SK-N-DZ (cell line): ENCODE data around the gene IL18. TPM values are rescaled to one million over a fixed set of nuclear protein-coding genes. Genes with fewer than 3 reads are reported as not detected.
"Not testable (repeated sequence)": the region's sequence is repeated elsewhere in the genome, so short reads cannot be mapped to it uniquely, and the experiment has no call there.

Experiments
- DNase-seq: peaks from one replicate; pipeline ENCODE4 v3.0.0-alpha.2; 2015; ENCODE audit warnings: low spot score
- polyA plus RNA-seq, 2 experiments: library from polyadenylated mRNA; depleted of rRNA; stranded (reverse); fragments of >200 nt; gene quantifications; 2 replicates each; pipeline ENCODE4 v1.2.3, GENCODE V29; 2014

IL18 gene
- polyA plus RNA-seq (2014; cell fraction: cytosol; rRNA removed), result not detected in 2 replicates
- not detected in 2 replicates for polyA plus RNA-seq (2014; cell fraction: nucleus; rRNA removed)

DNA sequence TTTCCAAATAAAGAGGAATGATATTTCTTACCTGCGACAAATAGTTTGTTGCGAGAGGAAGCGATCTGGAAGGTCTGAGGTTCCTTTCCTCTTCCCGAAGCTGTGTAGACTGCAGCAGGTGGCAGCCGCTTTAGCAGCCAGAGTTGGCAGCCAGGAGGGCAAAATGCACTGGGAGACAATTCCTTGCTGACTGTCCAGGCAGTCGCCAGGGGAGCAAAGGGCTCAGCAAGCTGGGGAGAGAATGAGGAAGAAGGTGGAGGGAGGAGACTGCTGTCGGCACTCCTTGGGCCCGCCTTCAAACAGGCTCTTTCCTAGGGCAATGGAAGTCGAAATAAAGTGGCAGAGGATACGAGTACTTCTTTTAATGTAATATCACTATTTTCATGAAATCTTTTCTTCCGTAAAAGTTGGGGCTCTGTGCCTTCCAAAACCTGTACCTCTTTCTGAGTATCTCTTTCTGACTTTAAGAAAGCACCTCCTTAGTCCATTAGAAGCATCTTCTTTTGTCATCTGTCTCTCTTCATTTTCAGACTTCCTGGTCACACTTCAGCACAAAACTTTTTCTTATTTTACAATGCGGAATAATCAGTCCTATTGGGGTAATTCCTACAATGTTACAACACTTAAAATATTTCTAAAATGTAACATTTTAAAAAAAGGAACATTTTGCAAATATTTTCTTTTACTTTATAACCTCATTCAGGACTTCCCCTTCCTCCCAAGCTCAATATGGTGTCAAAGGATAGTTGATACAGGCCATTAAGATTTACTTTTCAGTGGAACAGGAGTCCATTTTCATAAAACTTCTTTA is at the start of gene IL18:
TSS of gene IL18 (minus strand) at position 220 of the 811 bp plus-strand sequence. CDS start 9,041 bp downstream, outside the sequence.
- no peak for DNase-seq

DNA sequence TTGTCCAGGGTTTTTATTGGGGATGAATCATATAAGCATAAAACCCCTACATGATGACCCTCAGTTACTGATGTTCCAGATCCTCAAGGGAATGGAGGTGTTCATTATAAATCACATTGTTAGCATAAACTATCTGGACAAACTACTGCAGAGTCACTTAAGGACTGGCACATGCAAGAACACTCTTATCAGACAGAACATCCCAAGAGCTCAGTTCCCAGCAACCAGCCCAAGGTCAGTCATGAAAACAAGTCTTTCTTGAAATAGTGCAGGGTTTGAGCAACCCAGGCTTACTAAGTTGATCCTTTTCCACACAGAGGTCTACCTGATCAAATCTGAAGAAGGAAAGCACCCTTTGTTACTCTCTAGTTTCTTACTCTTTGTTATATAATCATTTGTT is 48.8 kb upstream of the IL18 start:
- no peak for DNase-seq

DNA sequence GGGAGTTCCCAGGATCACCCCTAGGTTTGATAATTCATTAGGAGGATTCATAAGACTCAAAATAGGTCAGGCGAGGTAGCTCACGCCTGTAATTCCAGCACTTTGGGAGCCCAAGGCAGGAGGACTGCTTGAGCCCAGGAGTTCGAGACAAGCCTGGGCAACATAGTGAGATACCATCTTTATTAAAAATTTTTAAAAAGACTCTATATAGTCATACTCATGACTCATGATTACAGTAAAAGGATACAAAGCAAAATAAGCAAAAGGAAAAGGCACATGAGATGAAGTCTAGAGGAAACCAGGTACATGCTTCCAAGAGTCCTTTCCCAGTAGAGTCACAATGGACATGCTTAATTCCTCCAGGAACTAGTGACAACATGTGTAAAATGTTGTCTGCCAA is 48.4 kb upstream of the IL18 start:
- DNase-seq, result no peak

DNA sequence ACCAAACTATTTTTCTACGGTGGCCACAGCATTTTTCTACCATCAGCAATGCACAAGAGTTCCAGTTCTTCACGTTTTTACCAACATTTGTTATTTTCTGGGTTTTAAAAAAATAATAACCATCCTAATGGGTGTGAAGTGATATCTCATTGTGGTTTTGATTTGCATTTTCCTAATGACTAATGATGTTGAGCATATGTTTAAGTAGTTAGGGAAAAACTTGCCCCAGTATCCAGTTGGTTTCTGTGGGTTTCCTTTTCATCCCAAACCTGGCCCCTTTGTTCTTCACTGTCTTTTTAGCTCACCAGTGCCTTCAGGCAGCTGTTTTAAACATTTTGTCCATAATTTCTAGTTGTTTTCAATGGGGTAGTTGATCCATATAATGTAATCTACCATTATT is 47.6 kb upstream of the IL18 start:
- DNase-seq, result no peak

DNA sequence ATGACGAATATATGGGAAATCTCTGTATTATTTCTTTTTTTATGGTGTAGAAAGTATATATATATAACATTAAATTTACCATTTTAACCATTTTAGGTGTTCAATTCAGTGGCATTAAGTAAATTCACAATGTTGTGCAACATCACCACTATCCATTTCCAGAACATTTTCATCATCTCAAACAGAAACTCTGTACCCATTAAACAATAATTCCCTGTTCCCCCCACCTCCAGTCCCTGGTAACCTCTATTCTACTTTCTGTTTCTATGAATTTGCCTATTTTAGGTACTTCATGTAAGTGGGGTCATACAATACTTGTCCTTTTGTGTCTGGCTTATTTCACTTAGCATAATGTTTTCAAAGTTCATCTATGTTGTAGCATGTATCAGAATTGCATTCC is 47.0 kb upstream of the IL18 start:
- no peak for DNase-seq

DNA sequence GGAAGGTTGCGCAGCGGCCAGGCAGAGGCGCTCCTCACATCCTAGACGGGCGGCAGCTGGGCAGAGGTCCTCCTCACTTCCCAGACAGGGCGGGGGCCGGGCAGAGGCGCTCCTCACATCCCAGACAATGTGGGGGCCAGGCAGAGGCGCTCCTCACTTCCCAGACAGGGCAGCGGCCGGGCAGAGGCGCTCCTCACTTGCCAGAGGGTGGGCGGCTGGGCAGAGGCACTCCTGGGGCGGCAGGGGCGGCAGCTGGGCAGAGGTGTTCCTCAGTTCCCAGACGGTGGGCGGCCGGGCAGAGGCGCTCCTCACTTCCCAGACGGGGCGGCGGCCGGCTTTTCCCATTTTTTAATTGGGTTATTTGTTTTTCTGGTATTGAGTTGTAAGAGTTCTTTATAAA is 42.2 kb upstream of the IL18 start:
- no peak for DNase-seq

DNA sequence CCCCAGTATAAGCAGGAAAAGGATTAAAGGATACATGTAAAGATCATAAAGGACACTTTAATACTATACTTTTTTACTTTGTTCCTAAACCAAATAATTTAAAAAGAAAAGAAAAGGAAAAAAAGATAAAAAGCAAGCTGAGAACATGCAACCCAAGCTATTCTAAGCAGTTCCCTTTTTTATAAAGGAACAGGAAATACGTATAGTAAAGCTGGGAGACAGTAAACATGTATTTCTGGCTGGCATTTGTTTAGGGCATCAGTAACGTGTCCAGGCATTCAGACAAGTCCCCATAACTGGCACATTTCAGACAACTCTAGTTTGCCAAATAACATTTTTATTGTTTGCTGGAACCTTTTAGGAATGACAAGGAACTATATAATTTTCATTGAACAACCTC is 36.4 kb upstream of the IL18 start:
- no peak for DNase-seq

DNA sequence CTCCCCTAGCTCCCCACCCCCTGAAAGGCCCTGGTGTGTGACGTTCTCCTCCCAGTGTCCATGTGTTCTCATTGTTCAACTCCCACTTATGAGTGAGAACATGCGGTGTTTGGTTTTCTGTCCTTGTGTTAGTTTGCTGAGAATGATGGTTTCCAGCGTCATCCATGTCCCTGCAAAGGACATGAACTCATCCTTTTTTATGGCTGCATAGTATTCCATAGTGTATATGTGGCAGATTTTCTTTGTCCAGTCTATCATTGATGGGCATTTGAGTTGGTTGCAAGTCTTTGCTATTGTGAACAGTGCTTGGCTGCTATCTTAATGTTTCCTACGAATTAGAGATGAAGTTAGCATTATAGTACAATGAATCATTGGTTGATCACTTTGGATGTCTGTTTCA is 35.2 kb upstream of the IL18 start:
- not testable (repeated sequence) for DNase-seq

DNA sequence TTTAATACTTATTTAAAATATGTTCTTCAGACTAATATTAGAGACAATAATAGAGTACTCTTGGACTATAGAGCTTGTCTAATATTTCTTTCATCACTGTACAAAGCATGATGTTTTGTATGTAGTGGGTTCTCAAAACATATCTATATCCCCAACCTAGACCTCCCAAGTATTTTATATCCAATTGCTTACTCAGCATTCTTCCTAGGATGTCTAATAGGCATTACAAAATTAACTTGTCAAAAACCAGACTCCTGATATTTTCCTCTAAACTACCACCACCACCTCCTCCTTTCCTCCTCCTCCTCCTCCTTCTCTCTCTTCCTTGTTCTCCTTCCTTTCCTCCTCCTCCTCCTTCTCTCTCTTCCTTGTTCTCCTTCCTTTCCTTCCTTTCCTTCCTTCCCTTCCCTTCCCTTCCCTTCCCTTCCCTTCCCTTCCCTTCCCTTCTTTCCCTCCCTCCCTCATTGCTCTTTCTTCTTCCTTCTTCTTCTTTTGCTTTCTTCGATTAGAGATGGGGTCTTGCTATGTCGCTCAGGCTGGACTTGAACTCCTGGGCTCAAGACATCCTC is 32.7 kb upstream of the IL18 start:
- DNase-seq, result no peak

DNA sequence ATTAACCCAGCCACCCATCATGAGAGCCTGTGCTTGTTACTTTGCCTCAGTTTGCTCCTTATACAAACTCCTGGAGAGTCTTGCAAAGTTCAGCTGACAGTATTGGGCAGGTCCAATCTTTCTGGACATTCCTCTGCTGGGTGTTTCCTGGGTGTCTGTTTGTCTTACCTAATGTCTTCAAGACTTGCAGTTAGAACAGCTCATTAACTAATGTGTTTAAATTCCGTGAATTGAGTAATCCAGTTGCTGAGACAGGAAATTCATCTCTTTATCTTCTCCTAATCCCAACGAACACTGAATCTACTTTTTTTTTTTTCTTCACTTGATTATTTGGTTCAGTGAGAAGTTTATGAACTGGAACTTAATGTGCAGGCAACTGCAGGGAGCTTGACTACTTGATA is 32.1 kb upstream of the IL18 start:
- no peak for DNase-seq

DNA sequence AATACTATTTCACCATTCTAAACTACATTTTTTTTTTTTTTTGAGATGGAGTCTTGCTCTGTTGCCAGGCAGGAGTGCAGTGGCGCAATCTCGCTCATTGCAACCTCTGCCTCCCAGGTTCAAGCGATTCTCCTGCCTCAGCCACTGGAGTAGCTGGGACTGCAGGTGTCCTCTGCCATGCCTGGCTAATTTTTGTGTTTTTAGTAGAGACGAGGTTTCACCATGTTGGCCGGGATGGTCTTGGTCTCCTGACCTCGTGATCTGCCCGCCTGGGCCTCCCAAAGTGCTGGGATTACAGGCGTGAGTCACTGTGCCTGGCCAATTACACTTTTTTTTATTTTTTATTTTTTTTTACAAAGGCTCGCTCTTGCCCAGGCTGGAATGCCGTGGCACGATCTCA is 31.2 kb upstream of the IL18 start:
- DNase-seq, result not testable (repeated sequence)

DNA sequence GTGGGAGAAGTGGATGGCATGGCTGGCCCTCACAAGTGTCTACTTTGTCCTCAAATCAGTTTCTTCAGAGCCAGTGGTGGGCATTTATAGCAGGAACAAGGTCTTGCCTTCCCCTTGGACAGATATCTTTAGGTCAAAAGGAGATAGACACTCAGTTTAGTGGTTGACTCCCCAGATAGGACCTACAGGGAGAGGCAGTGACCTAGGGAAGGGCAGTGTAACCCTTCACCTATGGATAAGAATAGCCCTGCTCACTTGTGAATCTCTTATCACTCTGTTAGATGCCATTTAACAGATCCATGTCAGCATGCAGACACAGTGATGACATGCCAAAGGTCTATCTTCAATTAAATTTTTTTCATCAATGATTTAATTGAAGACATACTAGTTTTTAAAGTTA is 22.4 kb upstream of the IL18 start:
- no peak for DNase-seq

DNA sequence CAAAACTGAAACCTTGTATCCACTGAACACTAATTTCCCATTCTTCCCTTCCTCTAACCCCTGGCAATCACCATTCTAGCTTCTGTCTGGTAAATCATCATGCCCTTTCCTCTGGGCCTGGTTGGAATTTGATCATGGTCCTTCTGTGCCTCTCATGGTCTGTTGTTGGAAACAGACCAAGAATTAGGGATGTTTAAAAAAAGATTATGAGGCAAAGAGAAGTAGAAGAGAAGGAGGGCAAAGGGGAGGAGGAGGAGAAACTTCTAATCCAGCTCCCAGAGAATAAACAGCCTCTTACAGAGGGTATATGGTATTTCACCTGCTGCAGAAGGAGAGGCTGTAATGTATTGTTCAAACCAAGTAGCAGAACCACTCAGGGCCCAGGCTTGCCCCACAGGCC is 22.0 kb upstream of the IL18 start:
- DNase-seq, result no peak

DNA sequence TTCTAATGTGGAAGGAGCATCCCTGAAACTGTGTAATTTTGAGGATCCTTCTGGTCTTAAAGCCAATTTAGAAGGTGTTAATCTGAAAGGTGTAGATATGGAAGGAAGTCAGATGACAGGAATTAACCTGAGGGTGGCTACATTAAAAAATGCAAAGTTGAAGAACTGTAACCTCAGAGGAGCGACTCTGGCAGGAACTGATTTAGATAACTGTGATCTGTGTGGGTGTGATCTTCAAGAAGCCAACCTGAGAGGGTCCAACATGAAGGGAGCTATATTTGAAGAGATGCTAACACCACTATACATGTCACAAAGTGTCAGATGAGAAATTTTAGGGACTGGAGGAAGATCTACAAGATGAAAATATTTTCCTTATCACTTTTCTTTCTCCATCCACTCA is 19.0 kb upstream of the IL18 start:
- no peak for DNase-seq

DNA sequence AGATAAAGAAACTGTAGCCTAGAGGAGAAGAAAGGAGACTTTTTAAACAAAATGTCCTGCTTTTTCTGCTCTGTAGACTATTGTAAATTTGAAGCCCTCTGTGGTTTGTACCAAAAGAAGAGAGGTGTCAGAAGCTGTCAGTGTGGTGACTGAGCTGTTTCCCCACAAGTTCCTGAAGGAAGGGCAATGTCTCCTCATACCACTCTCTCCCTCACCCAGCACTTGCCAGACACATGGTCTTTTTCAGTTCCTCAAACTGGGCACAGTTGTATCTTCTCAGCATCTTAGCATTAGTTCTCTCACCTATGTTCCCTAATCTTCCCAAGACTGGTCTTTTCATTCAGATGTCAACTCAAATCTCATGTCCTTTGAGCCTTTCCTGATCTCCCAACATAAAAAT is 15.7 kb upstream of the IL18 start:
- DNase-seq, result no peak

DNA sequence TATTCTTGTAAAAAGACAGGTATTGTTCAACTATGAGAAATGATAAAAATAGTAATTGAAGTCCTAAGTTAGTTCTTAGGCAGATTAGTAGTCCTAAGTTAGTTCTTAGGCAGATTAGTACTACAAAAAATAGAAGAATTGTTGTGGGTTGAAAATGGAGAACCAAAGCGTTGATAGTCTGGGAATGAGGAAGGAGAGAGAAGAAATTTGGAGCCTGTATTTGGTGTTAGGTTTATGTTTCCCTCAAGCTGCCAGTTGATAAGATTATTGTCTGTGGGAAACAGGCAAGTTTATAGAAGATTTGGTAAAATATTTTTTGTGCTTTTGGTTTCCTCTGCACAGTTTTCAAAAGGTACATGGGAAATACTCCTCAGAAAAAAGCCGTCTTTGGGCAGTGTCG is 15.0 kb upstream of the IL18 start:
- DNase-seq, result no peak

DNA sequence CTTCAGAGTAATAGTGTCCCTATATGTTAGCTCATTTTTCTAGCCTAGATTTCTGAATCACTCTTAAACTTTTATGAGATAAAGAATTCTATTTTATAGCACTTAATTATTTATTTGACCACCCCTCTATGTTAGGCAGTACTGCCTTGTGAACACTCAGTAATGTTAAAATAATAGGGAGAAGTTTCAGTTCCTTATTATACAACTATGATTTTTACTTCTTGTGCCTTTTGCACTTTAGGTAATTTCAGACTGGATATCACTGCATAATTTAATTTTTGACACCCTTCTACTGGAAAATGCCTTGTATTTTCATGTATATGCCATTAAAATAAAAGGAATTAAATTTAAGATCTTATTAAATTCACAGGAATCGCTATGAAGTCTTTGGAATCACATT is 14.5 kb upstream of the IL18 start:
- no peak for DNase-seq

DNA sequence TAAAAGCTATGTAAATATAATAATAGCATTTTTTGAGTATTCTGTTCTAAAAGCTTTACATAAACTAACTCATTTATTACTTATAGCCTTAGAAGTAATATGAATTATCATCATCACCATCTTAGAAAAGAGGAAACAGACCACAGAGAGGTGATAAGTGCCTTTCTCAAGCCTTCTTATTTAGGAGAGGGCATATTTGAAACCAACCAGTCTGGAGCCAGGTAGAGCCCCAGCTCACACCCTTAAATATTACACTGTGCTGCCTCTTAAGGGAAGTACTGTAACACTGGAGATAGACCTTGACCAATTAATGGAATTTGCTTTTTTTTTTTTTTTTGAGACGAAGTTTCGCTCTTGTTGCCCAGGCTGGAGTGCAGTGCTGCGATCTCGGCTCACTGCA is 13.7 kb upstream of the IL18 start:
- no peak for DNase-seq

DNA sequence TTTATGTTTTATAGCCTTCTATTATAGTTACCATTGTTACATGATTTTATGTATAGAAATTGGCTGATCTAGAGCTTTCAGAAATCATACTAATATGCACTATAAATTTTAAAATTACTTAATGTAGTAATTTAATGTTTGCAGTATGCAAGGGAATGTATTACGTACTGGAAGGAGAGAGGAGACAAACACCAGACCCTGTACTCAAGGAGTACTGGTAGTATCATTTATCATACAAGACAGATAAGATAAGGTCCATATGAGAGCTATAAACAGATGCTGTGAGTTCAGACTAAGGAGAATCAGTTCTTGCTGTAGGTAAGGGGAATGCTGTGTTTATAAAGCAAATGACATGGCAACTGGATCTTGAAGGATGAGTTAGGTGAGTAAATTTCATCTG is 12.2 kb upstream of the IL18 start:
- DNase-seq, result peak; percentile 61

DNA sequence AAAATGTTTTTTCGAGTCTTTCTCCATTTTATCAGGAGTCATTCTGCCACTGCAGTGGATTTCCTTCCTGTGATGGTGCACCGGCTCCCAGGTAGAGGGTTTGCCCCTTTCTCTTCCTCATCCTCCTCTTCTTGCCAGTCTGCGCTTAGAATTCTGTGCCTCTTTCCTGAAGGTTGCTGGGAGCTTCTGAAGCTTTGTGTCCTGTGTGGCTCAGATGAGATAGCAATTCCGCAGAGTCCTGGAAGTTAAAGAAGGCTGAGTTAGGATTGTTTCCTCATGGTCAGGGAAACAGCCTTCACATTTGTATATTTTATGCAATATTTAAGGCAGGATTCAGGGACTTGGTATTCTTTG is 11.7 kb upstream of the IL18 start:
- DNase-seq, result peak; percentile 6

DNA sequence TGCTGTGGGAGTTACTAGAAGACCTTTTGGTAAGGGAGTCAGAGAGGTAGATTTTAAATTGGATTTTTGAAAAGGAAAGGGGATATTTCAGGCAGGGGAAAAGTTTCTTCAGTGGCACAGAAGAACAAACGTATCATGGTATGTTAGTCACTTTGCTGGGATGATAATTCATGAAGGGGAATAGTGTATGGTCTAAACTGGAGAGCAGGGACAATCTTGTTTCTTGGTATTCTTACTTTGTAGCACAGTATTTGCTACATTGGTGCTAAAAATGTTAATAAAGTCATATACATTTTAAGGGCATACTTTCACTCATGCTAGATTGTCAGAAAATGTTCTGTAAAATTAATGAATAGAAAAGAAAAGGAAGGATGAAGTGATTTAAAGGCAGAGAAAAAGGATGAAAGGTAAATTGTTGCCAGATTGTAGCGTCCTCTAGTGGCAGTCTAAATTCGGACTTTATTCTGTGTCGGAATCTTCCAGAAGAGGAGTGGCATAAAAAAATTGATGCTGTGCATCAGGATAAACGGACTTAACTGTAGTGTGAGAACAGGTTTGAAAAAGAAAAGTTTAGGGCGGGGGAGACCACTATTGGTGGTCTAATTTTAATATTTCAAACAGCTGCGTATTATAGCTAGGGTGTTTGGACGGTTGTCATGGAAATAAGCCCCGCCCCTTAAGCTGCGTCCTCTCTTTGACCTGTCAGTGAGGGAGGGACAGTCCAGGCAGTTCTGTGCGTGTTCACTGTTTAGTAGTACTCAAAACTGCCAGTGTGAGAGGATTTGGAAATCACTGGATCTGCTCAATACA is 11.1 kb upstream of the IL18 start, which contains the start of gene BCO2:
TSS of gene BCO2 (plus strand) at position 724 of the 810 bp plus-strand sequence. CDS start 90 bp downstream, outside the sequence.
- DNase-seq, result peak; percentile 66

DNA sequence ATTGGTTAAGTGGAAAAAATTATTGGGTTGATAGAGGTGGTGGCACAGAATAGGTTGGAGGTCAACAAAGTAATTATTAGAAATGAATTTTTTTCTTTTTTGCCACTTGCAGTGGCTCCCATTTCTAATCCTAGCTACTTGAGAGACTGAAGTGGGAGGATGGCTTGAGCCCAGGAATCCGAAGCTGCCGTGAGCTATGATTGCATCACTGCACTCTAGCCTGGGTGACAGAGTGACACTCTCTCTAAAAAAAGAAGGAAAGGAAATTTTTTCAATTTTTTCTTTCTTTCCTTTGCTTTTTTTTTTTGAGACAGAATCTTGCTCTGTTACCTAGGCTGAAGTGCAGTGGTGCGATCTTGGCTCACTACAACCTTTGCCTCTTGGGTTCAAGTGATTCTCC is 9.3 kb upstream of the IL18 start:
- DNase-seq, result no peak
